K562 (cell line): ENCODE data around the gene TDRD3. TPM values are rescaled to one million over a fixed set of nuclear protein-coding genes. Genes with fewer than 3 reads are reported as not detected.

Experiments
- CCAR2 ChIP-seq: fragments of 200-400 bp; formaldehyde crosslinking; IDR thresholded peaks from 2 replicates; pipeline ENCODE4 v1.6.1; 2017; ENCODE audit warnings: mild to moderate bottlenecking, low read depth, low read length
- HEY1 ChIP-seq: fragments of 250-450 bp; sonication (Bioruptor Pico); IDR thresholded peaks from 2 replicates; pipeline ENCODE4 v1.5.0; 2020; ENCODE audit warnings: mild to moderate bottlenecking, moderate library complexity, borderline replicate concordance
- SREBF2 ChIP-seq: sonication (generic); formaldehyde crosslinking; IDR thresholded peaks from 2 replicates; pipeline ENCODE4 v1.4.0; 2020; ENCODE audit warnings: mild to moderate bottlenecking, missing genetic modification reagents
- STAT6 ChIP-seq: sonication (generic); formaldehyde crosslinking; IDR thresholded peaks from 2 replicates; pipeline ENCODE4 v1.8.1; 2023; ENCODE audit warnings: mild to moderate bottlenecking, missing genetic modification reagents
- TOE1 ChIP-seq, 2 experiments: fragments of 450-650 bp in 1 of 2; sonication (generic) in 1 of 2; formaldehyde crosslinking in 1 of 2; IDR thresholded peaks; 2 replicates each; pipeline versions ENCODE4 v1.7.1 to v1.8.0; 2016 to 2022; ENCODE audit warnings: borderline replicate concordance in 2 of 2, mild to moderate bottlenecking in 2 of 2, antibody characterized with exemption in 1 of 2, inconsistent platforms in 1 of 2, low read depth in 1 of 2, missing genetic modification reagents in 1 of 2, moderate library complexity in 1 of 2
- ZNF3 ChIP-seq: fragments of 250-450 bp; sonication (Bioruptor Pico); IDR thresholded peaks from 2 replicates; pipeline ENCODE4 v1.5.0; 2021; ENCODE audit warnings: mild to moderate bottlenecking, moderate library complexity
- ZNF408 ChIP-seq: fragments of 250-450 bp; sonication (Bioruptor Pico); IDR thresholded peaks from 2 replicates; pipeline ENCODE4 v1.4.0; 2020; ENCODE audit warnings: low read depth, mild to moderate bottlenecking, moderate library complexity
- ZNF586 ChIP-seq: fragments of 450-650 bp; formaldehyde crosslinking; conservative IDR thresholded peaks from 2 replicates; pipeline ENCODE4 v1.4.0; 2020; ENCODE audit warnings: mild to moderate bottlenecking, moderate library complexity
- ZSCAN29 ChIP-seq: fragments of 450-650 bp; IDR thresholded peaks from 2 replicates; pipeline ENCODE4 v1.6.1; 2017
- polyA plus RNA-seq, 8 experiments: library from polyadenylated mRNA; depleted of rRNA in 4 of 8; stranded (reverse) in 5 of 8; unstranded in 3 of 8; fragments of >200 nt; fragmentation: Nextera tagmentation in 2 of 8; fragmentation: Illumina TruSeq in 1 of 8; extraction: Ambion mirVana in 2 of 8; extraction: Trizol in 1 of 8; gene quantifications; 2 replicates each; pipeline versions ENCODE4 v1.2.1 to v1.2.3, GENCODE V29; 2011 to 2014; ENCODE audit warnings: inconsistent platforms in 1 of 8, missing spikeins in 1 of 8
- total RNA-seq, 7 experiments: library from RNA; depleted of rRNA in 6 of 7; stranded (reverse); fragments of >200 nt in 6 of 7; fragmentation: Illumina TruSeq in 2 of 7; extraction: Trizol in 2 of 7; gene quantifications; 2 replicates each; pipeline versions ENCODE4 v1.2.1 to v1.2.3, GENCODE V29; 2011 to 2021; ENCODE audit warnings: low replicate concordance in 1 of 7
- TF ChIP-seq, protein P1 (sequence below), 2 experiments: fragments of 200-800 bp in 1 of 2; sonication (Bioruptor generic) in 1 of 2; sonication (generic) in 1 of 2; formaldehyde crosslinking in 1 of 2; IDR thresholded peaks in 1 of 2; conservative IDR thresholded peaks in 1 of 2; 2 replicates each; pipeline versions ENCODE4 v1.5.0 to v1.6.1; 2016 to 2020; ENCODE audit warnings: missing compliant biosample characterization in 1 of 2, missing genetic modification characterization in 1 of 2, missing genetic modification reagents in 1 of 2
- TF ChIP-seq, protein P2 (sequence below): sonication (generic); formaldehyde crosslinking; IDR thresholded peaks from 2 replicates; pipeline ENCODE4 v1.4.0; 2020; ENCODE audit warnings: mild to moderate bottlenecking, missing genetic modification reagents
- TF ChIP-seq, protein P3 (sequence below), 2 experiments: fragments of 450-650 bp in 1 of 2; sonication (generic) in 1 of 2; formaldehyde crosslinking; conservative IDR thresholded peaks; 2 replicates each; pipeline versions ENCODE4 v1.4.0 to v1.8.1; 2020 to 2022; ENCODE audit warnings: mild to moderate bottlenecking in 1 of 2, missing genetic modification reagents in 1 of 2

The TDRD3 gene
- total and polyA plus RNA-seq, 9 of the 15 experiments (the other 6 are each of a cell fraction or from before 2014, with no cell fraction given) = 3.6 to 16.4 (median 9.5) TPM

- TF ChIP-seq, protein P1, sequence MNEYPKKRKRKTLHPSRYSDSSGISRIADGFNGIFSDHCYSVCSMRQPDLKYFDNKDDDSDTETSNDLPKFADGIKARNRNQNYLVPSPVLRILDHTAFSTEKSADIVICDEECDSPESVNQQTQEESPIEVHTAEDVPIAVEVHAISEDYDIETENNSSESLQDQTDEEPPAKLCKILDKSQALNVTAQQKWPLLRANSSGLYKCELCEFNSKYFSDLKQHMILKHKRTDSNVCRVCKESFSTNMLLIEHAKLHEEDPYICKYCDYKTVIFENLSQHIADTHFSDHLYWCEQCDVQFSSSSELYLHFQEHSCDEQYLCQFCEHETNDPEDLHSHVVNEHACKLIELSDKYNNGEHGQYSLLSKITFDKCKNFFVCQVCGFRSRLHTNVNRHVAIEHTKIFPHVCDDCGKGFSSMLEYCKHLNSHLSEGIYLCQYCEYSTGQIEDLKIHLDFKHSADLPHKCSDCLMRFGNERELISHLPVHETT (CRISPR knock-in tag; conservative IDR thresholded peaks at IDR 0.05 in 1 of 2, IDR thresholded peaks at IDR 0.05 in 1 of 2) = no peak
- TF ChIP-seq ZSCAN29 (no peak), ZNF3 (no peak), CCAR2 (no peak), TOE1 (IDR thresholded peaks at IDR 0.05; ENCODE audit: borderline replicate concordance) (no peak), TOE1 (CRISPR knock-in tag; IDR thresholded peaks at IDR 0.05; ENCODE audit: borderline replicate concordance, low read depth) (no peak), ZNF586 (CRISPR knock-in tag) (no peak), STAT6 (CRISPR knock-in tag) (no peak), SREBF2 (CRISPR knock-in tag) (no peak), HEY1 (CRISPR knock-in tag) (no peak), ZNF408 (CRISPR knock-in tag) (no peak)
- TF ChIP-seq, protein P2, sequence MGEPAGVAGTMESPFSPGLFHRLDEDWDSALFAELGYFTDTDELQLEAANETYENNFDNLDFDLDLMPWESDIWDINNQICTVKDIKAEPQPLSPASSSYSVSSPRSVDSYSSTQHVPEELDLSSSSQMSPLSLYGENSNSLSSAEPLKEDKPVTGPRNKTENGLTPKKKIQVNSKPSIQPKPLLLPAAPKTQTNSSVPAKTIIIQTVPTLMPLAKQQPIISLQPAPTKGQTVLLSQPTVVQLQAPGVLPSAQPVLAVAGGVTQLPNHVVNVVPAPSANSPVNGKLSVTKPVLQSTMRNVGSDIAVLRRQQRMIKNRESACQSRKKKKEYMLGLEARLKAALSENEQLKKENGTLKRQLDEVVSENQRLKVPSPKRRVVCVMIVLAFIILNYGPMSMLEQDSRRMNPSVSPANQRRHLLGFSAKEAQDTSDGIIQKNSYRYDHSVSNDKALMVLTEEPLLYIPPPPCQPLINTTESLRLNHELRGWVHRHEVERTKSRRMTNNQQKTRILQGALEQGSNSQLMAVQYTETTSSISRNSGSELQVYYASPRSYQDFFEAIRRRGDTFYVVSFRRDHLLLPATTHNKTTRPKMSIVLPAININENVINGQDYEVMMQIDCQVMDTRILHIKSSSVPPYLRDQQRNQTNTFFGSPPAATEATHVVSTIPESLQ (CRISPR knock-in tag) = no peak
- TF ChIP-seq, protein P3, sequence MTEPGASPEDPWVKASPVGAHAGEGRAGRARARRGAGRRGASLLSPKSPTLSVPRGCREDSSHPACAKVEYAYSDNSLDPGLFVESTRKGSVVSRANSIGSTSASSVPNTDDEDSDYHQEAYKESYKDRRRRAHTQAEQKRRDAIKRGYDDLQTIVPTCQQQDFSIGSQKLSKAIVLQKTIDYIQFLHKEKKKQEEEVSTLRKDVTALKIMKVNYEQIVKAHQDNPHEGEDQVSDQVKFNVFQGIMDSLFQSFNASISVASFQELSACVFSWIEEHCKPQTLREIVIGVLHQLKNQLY (CRISPR knock-in tag; conservative IDR thresholded peaks at IDR 0.05) = no peak
Measured at GRCh38 chr13:60407095-60407494, 10.1 kb downstream of the TDRD3 start (continued).
